ENCODE data around the gene CHST11.

Gene CHST11

DNA sequence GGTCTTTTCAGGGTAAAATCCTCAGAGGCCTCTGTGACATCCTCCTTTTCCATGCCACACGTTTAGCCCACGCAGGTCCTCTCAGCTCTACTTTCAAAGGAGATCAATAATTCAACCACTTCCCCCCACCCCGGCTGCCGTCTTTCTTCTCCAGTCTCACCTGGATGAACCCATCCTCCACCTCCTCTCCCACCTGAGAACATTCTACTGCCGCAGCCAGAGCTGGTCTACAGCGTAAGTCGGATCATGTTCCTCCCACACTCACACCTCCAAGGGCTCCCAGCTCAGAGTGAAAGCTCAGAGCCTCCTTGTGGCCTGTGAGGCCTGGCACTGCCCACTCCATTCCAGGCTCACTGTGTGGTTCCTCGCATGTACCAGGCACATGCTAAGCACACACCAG is 246.6 kb downstream of the CHST11 start:
- DNase-seq = no peak

DNA sequence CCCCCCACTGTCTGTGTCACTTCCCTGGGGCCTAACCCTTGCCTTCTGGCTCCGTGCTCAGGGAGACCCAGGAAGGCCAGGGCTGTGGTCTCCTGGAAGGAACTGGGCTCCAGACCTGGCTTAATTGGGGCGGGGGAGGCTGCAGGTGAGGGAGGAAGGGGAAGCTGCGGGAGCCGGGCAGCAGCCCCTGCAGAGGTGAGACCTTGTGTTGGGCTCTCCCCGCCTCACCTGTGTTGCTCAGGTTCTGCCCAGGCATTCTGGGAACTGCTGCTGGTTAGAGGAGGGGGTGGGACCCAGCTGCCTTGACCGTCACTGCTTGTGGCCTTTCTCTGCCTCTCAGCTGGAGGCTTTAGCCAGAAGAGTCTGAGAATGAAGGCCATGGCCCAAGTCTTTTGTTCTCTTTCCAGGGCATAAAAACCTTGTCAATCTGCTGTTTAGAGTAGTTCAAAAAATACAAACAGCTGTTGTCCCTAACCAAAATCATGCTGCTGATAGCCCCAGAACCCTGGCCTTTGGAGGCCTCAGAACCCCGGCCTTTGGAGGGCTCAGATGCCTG is 247.6 kb downstream of the CHST11 start:
- DNase-seq = no peak

DNA sequence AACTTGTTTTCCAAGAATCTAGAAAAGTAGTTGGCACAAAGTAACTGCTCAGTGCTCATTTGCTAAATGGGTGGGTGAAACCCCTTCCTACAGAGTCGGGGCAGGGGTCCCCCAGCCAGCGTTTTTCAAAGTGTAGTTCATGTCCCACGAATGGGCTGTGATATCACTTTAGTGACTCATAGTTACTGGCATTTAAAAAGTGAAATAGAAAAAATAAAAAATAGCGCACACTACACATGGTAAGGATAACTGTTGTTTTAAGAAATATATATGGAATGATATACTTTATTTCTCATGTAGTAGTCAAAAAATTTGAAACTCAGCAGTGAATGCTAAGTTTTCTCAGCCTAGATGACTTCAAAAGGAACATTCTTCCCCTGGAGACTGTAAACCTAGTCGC is 250.4 kb downstream of the CHST11 start:
- no peak for DNase-seq

DNA sequence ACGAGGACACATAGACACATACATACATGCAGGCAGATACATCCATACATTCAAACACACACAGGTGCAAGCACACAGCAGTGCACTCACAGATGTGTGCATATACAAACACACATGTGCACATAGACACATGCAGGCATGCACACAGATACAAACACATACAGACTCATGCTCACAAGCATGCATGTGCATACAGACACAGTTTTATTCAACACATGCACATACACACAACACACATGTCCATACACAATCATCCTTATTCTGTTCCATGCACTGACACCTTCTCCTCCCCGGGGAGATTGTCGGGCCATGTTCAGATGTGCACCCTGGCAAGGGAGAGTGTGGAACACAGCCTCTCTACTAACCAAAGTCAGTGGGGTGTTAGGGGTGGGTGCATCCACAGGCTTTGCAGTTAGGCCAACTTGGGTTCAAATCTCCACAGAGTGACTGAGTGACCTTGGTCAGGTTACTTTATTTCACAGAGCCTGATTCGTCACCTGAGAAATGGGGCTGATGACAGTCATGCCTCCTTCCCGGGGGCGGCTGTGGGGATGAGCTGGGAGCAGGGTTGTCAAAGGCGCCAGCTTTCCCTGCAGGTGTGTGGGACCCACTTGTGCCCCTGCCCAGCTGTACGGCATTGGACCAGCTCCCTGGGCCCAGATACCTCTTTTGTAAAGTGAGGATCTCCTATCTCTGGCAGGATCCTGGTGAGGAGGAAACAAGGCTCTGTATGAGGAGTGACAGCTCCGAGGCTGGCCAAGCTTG is 251.2 kb downstream of the CHST11 start:
- no peak for DNase-seq

DNA sequence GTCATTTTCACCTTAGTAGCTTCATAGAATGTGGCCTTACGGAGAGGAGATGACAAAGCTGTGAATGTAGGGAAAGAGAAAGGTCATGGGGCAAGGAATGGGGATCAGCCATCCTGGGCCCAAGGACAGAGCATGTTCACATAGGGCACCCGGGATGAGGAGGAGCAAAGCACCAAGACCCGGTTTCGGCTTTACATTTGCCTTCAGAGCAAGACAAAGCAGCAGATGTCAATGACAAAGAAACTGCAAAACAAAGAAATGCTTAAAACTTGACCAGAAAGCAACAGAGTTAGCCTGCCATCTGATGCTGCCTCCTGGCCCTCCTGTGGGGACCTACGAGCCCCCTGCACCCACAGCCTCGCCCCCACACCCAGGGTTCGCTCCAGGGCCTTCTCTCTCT is 252.1 kb downstream of the CHST11 start:
- no peak for DNase-seq

DNA sequence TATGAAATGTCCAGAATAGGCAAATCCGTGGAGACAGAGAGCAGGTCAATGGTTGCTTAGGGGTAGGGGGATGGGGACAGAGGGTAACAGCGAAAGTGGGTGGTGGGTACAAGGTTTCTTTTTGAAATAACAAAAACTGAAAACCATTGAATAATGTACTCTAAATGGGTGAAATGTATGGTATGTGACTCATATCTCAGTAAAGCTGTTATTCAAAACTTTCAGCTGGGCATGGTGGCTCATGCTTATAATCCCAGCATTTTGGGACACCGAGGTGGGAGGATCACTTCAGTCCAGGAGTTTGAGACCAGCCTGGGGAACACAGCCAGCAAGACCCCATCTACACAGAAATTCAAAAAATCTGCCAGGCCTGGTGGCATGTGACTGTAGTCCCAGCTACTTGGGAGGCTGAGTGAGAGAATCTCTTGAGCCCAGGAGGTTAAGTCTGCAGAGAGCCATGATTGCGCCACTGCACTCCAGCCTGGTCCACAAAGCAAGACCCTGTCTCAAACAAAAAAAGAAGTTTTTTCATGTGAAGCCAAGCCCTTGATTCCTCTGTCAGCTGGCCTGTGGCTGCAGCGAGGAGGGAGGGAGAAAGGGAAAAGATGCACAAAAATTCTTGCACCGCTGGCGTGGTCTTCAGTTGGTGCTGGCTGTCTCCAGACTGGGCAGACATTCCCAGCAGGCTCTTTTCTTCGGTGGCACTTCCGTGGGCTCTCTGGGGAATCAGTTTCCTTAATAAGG is 253.1 kb downstream of the CHST11 start:
- DNase-seq = no peak

DNA sequence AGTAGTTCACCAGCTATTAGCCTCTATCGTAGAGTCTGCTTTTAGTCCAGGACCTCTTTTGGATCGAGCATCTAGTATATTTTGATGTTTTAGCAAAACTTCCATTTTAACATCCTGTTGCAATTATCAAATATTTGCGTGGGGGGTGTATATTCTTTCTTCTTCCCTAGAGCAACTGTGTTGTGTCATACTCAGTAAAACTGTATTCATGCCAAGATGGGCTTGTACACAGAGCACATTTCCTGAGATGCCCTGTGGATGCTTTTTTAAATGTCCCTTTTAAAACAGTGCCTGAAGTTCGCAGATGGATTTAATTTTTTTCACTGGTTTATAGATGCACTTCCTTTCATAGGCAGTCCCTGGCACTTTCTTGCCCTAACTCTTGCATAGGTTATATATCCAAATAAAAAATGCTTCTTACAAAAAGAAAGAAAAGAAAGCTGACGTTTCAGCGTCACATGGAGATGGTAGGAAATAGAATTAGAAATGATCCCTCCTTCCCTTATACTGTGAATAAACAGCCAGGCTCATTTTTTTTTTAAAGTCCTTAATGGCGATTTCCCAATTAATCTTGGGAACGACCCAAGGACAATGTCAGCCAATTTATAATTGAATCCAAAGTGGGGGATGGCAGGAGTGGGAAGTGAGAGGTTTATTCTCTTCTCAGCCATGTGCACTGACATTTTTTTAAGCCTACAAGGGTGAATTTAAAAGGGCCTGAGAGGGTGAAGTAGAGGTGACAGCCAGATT is 254.4 kb downstream of the CHST11 start:
- DNase-seq = no peak

DNA sequence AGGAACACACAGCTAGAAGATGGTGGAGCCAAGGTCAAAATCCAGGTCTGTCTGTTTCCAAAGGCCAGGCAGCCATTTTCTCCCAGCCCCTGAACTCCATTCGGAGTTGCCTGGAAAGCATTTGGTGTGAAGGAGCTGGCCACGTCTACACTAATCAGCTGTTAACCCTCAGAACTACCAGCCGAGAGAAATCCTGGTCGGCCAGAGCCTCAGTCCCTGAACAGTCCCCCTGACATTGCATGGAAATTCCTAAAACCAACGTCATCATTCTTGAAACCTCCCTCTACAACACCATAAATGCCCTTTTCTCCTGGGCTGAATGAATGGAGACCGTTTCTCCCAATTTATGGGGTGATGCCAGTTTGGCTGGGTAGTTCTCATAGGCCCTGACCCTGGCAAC is 255.7 kb downstream of the CHST11 start:
- DNase-seq = no peak

DNA sequence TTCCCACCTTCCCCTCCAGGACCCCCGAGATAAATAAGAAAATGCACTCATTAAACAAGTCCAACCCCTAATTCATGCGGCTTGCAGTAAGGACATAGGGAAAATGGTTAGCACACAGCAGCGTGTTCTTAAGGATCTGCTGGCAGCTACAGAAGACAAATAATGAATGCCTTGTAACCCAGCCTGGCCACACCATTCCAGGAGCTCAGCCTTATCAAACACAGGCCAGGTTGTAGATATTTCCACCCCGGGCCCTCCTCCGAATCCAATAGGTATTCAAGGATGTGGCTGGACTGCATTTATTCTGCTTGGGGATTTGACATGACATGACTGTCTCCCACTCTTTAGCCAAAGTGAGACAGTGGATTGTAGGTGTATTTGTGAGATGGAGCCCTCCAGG is 256.2 kb downstream of the CHST11 start:
- no peak for DNase-seq

DNA sequence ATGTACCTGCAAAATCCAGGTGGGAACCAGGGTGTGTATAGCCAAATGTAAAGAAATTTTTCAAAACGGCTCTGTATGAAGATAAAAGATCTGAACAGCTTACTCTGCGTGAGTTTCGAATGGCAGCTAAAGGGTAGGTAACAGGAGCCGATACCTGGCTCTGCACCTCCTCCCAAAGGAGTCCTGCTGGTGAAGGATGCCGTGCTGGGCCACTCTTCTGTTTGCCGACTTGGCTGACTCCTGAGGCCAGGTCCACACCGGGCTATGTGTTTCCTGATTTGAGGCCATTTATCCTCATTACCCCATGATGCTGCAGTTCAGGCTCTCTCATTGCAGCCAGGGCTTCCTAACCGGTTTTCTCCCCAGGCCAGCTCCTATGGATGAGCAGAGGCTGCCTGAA is 256.7 kb downstream of the CHST11 start:
- no peak for DNase-seq

DNA sequence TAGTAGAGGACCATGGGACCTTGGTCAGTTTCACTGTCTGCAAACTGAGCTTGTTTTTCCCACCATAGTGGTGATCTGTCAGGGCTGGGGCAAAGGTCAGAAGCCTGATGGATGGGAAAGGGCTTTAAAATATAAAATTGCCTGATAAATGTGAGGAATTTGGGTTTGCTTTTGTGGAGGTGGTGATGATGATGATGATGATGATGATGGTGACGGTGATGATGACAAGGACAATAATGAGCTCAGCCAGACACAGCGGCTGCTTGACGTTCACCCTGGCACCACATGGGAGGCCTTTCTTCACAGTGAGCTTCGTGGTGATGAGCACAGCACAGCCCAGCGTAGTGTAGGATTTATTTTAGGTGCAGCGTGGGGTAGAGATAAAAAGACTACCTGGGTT is 257.6 kb downstream of the CHST11 start:
- DNase-seq = no peak

DNA sequence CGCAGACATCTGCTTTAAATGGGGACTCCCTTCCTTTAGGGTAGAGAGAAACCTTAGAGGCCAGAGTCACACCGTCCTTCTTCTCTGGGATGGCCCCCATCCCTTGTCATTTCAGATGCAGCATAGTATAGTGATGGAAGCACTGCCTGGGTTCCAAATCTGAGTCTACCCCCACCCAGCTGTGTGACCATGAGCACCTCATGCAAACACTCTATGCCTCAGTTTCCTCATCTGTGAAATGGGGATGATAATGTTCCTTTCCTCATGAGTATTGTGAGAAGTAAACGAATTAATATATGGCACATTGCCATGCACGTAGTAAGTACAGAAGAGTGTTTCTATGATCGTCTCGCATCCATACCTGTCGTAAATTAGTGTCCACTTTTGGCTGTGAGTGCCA is 259.4 kb downstream of the CHST11 start:
- no peak for DNase-seq

DNA sequence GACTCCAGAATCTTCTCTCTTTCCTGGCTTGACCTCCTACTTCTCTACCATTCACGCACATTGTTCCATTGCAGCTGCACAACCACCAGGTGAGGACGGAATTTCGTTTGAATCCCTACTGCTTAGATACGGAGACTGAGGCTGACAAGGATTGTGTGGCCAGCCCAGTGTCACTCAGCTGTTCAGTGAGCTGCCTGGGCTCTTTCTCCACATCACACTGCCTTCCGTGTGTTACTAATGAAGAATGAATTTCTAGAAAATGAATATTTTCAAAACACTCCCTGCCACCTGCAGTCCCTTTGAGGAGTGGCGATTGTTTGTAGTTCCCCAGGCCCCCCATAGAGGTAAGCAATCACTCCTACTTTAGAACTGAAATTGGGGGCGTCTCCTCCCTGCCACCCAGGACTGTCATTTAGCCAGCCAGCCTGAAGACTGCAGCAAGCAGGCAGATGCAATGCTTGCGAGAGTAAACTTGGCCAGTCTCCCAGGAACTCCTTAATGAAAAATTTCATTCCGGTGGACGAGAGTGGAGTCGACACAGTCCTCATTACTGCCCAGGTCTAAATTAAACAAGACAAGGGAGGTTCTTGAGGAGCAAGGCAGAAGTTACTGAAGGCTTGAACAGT is 261.7 kb downstream of the CHST11 start:
- DNase-seq = no peak

DNA sequence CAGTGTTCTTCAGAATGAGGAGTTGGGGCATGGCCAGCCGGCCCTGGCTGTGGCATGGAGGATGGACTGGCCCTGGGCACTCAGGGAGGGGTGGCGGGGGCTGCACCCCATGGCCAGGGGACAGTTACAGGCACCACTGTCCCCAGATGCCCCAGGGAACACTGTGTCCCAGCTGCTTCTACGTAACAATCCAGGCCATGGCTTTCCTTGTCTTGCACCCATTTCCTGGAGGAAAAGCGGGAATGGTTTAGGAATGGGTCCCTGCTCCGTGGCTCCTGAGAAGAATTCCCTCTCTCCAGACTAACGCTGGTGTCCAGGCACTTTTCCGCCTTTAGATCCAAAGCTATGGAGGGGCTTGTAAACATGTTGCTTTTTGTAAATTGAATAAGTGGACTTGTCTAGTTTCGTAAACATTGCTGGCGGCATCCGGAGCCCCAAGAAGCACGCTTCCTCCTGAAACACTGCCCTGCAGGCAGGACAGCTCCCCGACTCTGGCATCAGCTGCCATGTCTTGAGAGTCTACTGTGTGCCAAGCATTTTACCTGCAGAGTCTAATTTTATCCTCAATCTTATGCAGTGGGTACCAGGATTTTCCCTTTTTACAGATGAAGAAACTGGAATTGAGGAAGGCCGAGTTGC is 263.1 kb downstream of the CHST11 start:
- no peak for DNase-seq

DNA sequence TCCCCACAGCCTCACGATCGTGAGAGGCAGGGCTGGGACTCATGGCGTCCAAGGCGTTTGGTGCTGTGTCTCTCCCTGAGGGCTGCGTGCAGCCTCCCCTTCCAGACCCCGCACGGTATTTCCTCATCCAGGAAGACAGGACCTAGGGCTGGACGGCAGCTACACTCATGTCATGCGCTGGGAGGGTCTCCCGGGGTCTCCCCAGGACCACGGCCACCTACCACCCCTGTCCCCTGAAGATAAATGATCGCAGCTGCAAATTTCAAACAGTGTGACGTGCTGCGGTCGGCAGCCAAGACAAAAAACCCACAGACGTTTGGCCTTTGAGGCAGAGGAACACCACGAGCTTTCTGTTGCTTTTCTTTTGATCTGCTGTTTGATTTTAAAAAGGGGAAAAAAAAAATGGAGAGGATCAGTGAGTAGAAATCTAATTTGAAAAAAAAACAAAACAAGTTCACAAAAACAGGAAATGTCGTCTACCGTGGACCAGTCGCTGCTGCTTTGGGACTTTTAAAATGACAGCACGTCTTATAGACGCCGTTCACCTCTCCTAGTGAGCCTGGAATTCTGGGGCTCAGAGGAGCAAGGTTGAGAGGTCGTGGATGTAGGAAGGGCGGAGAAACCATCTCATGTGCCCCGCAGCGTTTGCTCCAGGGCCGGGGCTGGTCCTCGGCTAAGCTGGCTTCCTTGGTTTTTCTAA is 263.7 kb downstream of the CHST11 start:
- no peak for DNase-seq

DNA sequence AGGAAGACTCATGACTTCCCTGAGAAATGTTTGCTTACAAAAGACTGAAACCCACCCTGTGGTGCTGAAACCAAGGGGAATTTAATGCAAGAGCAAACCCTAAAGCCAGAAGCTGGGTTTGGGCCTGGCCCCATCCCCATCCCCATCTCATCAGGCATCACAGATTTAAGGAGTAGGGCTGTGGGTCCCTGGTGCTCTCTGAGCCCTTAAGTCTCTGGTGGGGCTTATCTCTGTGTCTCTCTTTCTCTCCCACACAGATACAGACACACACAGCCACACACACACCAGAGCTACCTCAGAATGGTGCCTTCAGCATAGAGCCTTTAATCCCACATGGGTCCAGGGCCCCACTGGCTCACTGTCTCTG is 264.3 kb downstream of the CHST11 start:
- DNase-seq = no peak

DNA sequence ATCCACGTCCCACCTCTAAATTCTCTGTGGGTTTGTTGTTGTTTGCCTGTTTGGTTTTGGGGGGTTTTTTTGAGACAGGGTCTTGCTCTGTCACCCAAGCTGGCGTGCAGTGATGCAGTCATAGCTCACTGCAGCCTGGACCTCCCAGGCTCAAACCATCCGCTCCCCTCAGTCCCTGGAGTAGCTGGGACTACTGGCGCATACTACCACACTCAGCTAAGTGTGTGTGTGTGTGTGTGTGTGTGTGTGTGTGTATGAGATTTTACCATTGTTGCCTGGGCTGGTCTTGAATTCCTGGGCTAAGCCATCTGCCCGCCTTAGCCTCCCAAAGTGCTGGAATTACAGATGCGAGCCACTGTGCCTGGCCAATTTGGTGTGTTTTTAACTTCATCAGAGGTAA is 265.2 kb downstream of the CHST11 start:
- no peak for DNase-seq

DNA sequence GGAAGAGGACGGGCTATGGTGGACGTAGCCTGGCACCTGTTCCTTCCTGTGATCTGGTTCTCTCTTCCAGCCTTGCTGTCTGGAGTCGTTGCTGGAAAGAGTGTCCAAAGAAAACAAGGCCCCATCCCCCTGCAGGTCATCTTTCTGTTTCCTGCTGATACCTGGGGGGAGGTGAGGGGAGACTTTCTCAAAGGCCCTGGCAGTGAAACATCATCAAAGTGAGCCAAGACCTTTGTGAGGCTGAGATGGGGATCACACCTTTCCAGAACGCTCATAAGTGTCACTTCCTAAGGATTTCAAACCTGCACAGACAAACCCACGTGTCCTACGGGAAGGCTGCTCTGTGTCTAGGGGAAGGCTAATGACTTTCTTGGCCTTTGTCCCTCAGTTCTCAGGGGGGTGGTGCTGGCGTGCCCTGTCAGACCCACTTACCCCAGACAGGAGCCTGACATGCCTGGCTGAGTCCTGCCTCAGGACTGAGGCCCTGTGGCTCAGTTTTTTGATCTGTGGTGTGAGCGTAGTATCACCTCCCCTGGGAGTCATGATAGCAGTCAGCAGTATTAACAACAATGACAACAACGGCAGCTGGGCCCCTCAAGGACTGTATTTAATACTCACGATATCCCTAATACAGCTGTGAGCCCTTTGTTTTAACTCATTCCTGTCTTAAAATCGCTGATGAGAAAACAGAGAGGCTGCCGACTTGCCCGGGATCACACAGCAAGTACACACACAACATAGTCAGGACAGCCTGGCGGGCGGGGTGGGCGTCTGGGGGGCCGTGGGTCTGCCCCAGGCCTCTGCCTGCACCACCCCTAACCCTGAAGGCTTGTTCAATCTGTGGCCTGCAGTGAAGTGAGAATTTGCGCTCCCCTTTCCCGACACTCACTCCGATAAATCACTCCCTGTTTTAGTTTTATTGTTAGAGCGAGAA is 266.1 kb downstream of the CHST11 start:
- DNase-seq = no peak

DNA sequence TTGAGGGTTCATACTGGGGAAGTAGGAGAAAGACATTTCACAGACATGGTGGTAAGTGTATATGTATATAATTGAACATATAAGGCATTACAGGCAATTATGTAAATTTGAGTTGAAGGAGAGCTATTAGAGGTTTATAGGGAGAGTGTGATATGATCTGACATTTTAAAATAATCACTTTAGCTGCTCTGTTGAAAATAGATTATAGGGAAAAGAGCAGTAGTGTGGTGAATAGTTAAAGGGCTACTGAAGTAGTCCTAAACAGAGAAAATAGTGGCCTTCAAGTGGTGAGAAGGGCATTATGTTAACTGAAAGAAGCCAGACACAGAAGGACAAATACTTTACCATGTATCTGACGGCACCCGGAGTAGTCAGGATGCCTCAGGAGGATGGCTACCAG is 267.1 kb downstream of the CHST11 start:
- no peak for DNase-seq

DNA sequence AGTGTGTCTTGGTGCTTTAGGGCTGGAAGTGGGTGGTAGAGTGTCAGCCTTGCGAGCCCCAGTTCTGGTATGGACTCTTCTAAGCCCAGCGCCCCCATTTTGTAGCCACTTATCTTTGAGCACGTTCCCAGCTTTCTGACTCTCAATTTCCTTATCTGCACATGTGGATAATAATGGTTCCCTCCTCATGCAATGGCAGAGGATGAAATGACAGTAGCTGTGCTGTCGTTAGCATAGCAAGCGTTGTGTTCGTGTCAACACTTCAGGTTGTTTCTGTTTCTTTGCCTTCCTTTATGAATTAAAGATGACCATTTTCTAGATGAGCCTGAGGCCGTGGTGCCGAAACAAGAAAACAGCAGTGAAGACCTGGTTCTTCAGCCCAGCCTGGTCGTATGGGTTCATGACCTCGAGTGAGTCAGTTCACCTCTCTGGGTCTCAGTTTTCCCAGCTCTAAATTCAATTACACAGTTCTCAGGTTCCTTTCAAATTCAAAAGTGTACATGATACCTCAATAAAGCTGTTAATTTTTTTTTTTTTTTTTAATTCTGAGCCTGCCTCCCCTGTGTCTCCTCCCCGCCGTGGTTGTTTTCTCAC is 268.3 kb downstream of the CHST11 start:
- no peak for DNase-seq

DNA sequence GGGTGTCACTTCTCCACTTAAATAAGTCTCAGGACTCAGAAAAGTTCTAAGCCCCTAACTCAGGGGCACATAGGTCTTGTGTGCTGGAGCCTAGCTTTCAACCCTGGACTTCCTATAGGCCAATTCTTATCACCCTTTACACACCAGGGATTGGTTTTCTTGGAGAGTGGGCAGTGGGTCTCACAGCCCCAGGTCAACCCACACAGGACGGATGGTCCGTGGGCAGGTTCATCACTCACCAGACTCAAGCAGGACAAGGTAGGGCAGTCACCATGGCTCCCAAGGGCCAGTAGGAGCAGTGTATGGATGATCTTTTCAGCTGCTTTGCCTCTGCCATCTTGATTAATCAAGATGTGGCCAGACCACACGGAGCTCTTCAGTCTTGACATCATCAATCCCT is 268.9 kb downstream of the CHST11 start:
- no peak for DNase-seq
